Colon (tissue), 2 donors: ENCODE measurements around the gene CLDN7.
"Not testable (repeated sequence)": the region's sequence is repeated elsewhere in the genome, so short reads cannot be mapped to it uniquely, and the experiment has no call there.

Experiments used
- FAIRE-seq: peaks from 2 replicates; lab custom pipeline; 2012; peaks lifted over from hg19 to GRCh38; lab: Jason Lieb, UNC
- donor health status: control.
- donor health status: control.

CLDN7 gene

DNA sequence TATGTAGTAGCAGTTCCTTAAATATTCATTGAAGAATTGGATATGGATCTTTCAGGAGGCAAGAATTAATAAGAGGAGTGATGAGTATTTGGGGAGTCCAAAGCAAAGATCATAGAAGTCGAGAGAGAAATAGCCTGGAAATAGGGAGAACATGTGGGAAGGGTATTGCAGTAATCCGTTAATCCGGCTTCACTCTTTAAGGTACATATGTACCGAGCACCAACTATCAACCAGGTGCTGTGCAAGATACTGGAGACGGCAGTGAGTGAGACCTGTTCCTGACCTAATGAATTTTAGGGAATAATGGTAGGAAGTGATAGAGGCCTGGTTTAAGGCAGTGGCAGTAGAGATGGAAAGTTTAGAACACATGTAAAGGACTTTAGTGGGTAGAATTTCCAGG, 9.2 kb downstream of the CLDN7 start:
- FAIRE-seq: no peak

DNA sequence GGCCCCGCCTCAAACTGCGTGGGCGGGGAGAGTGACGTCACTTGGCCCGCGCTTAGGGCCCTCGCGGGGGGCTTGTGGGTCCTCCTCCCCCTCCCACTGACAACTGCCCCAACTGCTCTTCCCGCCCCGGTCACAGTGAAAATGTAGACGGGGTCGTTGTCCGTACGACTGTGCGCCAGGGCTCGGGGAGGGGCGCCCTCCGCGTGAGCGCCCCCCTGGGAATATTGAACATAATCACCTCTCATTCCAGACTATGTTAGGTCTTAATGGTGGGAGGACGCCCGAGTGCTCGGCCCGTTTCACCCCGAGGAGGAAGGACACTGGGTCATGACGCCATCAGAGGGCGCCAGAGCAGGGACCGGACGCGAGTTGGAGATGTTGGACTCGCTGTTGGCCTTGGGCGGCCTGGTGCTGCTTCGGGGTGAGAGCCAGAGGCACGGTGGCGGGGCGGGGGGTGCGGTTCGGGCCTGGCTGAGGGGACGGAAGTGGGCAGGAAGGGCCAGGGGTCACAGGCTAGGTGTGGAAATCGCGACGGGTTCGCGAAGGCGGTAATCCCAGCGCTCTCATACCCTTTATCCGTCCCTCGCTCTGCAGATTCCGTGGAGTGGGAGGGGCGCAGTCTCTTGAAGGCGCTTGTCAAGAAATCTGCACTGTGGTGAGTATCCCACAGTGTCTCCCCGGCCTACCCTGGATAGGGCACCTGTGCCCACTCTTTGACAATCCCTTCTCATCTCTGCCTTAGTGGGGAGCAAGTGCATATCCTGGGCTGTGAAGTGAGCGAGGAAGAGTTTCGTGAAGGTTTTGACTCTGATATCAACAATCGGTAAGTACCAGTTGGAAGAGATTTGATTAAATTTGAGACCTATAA, 9.9 kb downstream of the CLDN7 start, which contains the start of gene ELP5:
Gene ELP5, plus strand, starts transcription at position 40 of the 868 bp plus-strand sequence. Its CDS starts 336 bp downstream, at position 376.
- no peak for FAIRE-seq

DNA sequence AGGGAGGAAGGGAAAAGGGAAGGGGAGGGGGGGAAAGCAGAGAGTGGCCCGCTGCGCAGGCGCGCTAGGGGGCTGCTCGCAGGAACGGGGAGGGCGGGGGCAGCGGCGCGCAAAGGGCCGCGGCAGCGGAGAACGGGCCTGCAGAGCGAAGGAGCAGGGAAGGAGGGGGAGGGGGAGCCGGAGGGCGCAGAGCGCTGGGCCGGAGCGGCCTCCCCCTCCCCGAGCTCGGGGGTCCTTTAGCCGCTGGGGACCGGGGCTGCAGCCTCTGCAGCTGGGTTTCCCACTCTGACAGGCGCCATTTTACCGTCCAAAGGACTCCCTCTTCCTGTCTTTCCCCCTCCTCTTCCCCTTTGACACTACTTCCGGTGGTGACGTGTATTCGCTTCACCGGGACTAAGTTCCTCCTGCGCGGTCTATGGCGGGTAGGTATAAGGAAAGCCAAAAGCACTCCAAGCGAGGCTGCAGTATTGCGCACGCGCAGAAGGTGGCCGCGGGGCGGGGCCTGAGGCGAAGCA, 10.6 kb downstream of the CLDN7 start, which contains the start of gene CTDNEP1:
Gene CTDNEP1, minus strand, starts transcription at position 74 of the 515 bp plus-strand sequence. CDS start 438 bp downstream, outside the sequence.
- FAIRE-seq: no peak

DNA sequence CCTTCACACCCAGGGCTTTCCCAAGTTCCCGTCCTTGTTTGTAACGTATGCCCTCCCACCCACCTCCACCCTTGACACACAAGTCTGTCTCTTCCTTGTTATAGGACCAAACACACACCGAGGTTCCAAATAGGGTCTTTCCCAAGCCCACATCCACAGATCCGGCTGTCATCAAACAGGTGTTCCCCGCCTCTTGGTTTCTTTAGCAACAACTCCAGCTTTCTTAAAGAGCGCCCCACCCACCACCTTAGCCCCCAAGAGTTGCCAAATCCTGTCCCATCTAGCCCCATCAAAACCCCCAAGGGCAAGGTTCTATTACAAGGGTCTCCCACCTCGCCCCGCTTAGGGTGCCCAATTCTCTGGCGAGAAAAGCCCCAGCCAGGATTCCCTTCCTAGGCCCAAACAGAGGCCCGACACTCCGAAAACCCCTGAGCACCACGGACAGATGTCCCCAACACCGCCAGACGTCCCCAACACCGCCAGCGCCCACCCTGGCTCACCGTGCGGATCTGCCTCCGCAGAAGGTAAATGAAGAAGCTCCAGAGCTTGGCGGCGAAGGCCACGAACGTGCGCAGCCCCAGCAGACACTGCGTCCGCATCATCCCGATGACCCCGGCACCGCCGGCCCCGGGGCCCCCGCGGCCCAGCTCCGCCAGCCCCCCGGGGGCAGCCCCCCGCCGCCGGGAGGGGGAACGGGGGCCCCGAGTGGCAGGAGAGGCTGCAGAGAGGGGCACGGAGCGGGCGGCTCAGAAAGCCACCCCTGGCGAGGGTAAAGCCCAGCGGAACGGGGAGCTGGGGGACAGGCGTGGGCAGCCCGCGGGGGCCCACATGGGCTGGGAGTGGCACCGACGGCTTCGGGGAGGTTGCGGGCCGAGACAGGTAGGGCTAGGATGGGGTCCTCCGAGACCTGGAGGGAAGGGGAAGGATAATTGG, 11.3 kb downstream of the CLDN7 start:
- no peak for FAIRE-seq

DNA sequence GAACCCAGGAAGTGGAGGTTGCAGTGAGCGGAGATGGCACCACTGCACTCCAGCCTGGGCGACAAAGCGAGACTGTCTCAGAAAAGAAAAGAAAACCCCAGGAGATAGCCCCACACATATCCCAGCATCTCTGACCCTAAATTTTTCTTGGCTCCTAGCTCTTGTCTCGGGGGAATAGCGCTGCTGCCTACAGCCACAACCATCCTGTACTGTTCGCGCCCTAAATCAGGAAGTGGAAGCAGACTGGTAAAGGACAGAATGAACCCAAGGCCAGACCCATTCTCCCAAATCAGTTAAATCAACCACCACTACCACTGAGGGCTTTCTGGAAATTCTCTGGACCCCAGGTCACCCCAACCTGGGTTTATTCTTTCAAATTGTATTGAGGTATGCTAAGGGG, 12.4 kb downstream of the CLDN7 start:
- FAIRE-seq: no peak

DNA sequence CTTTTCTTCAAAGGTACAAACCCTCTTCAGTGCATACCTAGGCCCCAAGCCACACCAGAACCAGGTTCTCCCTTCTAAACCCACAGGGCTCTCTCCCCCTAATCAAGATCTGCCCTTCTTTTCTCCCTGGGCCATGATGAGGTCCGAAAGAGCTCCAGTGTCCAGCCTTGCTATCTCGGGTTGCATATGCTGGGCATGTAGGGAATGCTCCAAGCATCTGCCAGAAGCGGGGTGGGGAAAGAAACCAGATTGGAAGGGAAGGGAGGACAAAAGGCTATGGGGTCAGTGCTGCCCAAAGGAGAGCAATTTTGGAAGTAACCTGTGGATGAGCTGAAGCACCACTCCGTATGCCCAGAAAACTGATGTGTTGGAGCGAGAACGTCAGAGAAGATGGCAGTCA, 13.1 kb downstream of the CLDN7 start:
- no peak for FAIRE-seq

DNA sequence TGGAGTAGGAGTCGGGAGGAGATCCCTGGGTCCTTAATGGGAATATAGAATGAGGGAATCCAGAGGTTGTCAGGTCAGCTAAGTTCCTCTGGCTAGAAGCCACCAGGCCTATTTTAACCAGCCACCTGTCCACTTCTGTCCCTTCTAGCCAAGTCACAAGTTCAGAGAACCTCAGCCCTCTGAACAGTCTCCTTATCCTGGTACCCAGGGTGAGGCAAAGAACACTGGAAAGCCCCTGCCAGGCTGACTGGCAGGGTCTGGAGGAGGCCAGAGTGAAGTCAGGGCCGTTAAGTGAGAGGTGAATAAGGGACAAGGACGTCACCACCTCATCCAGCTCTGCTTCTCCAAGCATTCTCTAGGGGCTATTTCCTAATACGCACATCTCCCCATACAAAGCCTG, 13.5 kb downstream of the CLDN7 start:
- FAIRE-seq: no peak

DNA sequence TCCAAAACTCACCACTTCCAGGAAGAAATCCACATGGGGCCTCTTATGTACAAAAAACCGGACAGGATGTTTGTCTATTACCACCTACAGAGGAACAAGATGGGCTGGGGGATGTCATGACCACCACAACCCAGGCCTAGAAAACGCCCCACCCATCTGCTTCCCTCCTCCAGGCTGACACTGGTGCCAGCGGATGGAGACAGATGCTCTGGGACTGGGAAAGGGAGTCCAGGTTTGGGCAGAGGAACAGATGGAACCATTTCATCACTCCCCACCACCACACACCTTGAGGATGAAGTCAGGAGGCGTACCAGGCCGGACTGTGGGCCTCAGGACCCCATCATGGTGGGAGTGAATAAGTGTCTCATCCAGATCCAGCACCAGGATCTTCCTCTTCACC, 15.5 kb downstream of the CLDN7 start:
- FAIRE-seq: no peak

DNA sequence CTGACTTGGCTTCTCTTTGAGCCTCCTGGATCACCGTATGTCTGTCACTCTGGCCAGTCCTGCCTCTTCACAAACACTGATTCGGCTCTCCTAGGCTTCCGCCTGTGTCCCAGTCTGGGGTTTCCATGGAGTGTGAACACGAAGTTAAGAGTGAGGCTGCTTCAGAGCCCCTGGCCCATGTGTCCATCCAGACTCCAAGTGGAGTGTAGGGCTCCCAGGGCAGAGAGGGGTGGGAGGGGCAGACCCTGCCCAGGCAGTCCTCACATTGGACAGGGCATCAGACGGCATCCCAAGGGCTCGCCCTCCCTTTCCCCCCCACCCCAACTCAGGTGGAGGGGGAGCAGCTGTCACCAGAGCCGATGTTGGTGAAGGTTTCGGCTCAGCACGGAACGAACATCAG, 18.4 kb downstream of the CLDN7 start:
- FAIRE-seq: not testable (repeated sequence)

DNA sequence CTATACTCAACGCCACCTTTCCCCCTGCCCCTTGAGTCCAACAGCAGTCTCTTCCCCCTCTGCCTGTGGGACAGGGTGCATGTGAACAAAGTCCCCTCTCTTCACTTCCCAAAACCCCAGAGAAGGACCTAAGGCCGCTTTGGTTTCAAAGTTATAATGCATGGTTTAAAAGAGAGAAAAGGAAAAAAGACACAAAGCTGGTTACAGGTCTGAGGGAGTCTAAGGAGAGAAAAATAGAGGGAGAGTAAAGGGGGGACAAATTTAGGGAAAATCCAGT, 18.9 kb downstream of the CLDN7 start:
- no peak for FAIRE-seq

DNA sequence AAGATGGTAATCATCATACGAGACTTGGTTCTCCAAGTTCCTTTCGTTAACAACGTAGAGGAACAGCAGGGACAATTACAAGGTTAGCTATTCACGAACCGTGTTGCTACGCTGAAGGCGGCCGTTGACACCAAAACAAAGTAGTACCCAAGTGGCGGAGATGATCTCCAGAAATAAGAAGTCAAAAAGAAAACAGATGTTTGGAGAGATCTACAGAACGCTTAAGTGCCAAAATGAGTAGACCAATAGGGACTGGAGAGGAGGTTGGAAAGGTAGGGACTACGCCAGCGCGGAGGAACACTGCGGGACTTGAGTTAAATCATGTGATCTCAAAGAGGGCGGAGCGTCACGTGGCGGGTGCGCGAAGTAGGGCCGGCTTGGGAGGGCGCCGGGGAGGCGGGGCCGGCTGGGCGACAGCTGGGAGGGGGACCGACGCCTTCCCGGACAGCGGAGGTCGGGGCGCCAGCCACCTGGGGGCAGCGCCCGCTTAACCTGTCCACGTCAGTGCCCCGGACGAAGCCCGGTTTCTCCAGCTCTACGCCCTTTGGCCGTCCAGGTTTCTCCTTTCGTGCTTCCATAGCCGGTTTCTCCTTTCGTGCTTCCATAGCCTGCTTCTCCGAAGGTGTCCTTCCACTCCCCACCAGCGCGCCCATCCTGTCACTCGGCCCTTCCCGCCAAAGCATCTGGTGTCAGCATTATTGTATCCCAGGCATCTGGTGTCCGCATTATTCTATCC, 19.4 kb downstream of the CLDN7 start:
- FAIRE-seq: no peak

DNA sequence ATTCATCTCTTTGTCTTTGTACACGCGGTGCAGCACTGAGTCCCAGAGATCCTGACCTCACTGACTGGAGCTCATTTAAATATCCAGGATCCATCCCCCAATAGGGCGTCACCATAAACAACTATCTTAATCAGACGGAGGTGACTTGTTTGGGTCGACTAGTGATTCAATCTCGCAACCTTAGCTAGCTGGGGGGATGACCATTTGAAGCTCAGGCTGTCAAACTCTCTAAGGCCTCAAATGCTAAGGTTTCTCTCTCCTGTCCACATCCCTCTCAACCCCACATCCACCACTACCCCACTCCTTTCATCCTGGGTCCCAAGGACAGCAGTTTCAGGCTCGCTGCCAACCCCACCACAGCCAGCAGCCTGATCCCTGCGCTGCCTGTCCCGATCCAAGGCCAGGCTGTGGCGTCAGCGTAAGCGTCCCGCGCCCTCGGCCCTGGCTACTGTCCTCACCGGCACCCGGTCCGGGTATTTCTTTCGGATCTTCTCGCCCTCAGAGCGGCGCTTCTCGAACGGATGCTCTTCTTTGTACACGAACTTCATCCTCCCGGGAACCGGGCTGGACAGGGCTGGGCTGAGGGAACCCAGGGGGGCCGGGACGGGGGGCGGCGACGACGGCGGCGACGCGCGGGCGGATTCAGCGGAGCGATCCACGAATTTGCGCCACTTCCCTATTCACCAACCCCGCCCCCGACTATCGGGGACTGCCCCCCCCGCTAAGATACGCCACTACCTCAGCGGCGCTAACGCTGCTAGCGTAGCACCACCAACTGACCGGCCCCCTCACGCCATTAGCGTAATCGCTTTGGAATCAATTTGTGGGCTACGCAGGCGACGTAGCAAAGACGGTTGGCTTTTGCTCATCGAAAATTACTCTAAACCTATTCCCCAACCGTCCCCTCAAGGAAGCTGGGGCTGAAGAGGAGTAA, 20.2 kb downstream of the CLDN7 start, which contains the start of gene GABARAP:
Gene GABARAP, minus strand, starts transcription at position 667 of the 934 bp plus-strand sequence. Its CDS starts 119 bp downstream, at position 548.
- no peak for FAIRE-seq

DNA sequence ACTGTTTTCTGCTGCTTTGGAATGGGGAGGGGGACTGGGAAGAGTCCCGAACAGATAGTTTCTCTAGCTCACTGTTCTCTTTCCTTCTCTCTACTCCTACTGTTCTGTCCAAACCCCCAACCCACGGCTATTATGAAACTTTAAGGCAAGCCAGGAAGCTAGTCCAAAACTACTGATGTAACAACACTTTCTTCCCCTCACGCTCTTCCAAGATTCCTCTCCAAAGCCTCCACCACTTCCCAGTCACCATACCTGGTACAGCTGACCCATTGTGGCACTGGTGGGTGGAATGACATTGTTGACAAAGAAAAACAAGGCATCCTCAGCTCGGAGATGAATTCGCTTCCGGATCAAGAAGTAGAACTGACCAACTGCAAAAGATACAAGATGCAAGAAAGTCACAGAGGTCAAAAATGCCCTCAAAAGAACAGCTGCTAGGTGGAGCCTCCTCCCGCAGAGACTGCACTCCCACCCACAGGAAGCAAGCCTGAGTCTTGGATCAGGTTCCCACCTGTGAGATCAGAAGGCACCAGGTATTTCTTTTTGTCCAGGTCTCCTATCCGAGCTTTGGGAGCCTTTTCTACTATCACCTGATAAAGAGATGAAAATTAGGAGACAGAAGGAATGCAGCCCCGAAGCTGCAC, 21.1 kb downstream of the CLDN7 start:
- FAIRE-seq: no peak

DNA sequence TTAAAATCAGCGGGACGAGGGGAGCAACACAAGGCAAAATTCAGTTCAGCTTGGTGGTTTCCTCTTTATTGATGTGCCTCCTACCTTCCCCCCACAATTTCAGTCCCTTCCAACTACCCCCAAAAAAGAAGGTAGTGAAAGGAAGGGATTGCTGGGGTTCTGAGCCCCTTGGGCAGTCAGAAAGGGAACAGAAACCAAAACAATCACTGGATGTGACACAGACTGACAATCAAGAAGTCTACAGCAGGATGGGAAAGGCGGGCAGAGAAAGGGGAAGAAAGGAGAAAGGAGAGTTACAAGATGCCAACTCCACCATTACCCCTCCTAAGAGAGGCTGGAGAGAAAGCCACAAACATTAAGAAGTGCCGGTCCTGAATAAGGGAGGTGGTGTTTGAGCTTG, 21.9 kb downstream of the CLDN7 start:
- FAIRE-seq: no peak

DNA sequence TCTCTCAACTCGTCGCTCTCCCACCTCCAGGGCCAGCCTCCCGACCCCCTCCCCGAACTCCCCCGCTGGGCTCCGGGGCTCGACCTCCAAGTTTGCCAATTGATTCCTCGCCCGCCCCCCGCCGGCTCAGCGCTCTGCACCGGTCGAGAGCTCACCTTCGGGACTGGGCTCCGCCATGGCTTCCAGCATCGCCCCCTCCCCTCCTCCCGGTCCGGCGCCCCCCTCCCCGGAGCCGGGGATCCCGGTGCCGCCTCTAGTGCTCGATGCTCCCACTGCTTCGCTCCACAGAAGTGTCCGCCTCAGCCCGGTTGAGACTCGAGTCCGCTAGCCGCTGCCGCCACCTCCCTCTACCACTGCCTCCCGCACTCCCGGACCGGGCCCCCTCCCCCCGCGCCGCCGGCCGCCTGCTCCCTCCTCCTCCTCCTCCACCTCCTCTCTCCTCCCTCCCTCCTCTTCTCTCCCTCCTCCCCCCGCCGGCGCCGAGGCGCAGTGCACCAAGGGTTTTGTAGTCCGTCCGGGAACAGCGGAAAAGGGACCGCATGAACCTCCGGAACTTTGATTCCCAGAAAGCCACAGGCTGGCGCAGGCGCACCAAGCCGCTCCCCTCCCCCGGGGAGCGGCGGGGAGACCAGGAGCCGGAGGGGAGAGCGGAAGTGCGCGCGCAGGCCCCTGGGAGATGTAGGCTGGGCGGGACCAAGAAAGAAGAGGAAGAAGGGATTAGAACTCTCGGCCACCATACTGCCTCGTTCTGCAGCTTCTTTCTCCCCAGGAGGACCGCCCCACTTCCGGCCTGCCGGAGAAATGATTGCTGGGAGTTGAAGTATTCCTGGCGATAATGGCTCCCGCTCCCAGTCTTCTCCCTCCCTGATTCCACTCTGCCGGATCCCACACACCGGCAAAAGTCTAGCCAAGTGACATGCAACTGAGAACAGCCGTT, 22.9 kb downstream of the CLDN7 start, which contains the start of gene PHF23:
Gene PHF23, minus strand, starts transcription at position 367 of the 937 bp plus-strand sequence. Its CDS starts 178 bp downstream, at position 189.
- peak; percentile 47 for FAIRE-seq

DNA sequence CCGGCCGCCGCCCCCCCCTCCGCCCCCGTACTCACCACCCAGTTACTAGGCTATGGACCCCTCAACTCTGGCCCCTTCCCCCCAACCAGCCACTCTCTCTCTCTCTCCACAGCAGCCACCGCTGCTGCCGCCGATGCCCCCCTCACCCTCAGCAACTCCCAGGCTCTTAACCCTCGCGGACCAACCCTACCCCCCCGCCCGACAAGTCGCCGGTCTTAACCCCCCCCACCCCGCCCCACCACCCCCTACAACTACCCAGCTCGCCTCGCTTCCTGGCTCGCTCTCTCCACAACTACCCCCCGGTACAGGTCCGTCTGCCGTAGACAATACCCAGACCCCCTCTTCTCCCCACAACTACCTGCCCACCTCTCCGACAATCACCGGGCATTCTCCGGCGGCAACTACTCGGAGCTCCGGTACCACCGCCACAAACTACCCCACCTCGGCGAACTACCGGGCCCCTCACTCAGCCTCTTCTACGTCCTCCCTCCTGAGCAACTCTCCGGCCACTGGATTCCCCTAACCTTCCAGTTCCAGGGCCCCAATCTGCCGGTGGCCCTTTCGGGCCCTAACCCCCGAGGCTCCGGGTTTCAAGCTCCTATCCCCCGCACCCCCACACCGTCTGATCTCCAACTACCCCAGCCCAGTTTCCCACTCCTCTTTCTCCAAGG, 23.7 kb downstream of the CLDN7 start:
- FAIRE-seq: no peak

DNA sequence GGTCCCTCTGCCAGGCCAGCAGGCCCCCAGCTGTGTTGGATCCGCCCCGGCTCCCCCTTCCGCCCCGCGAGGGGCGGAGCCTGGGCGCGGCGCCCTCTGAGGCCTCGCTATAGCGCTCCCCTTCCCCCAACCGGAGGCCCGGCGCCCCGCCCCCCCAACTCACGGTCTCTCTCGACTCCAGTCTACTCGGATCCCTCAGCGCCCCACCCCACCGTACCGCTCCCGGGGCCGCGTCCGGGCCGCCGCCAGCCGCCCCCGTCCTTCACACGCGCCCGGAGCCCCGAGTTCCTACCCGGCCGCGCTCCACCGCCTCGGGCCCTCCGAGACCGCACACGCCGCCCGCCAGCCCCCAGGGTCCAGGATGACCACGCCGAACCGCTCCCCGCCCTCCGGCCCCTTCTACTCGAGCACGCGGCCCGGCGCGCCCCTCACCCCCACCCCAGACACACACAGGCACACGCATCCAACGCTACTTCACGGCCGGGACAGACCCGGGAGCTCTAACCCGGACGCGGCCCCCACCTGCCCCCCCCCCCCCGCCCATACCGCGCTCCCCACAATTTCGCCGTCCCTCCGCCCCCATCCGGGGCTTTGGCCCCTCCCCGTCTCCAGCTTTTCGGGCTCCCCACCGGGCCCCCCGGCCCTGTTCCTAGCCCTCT, 24.4 kb downstream of the CLDN7 start:
- no peak for FAIRE-seq

DNA sequence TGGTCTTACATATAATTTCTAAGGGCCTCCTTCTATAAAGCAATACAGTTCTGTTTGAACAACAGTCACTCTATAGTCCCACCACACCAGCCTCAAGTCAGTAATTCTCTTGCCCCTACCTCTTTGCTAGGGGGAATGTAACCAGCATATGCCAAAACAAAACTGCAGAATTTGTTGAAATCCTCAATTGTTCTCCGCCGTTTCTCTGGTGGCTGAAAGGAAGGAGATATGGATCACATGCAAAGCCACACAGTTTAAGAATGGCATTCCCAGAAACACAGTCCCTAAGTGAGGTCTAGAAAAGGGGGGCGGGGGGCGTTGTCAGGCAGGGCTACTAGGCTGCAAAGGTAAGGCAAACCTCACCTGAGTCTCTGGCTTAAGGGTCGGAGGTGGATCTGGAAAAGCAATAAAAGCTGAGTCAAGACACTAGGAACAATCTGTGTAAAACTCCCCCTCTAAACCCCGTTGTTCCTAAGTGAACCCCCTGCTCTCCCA, 25.0 kb downstream of the CLDN7 start:
- no peak for FAIRE-seq
